ENCODE measurements around the gene ARHGAP11B.
A peak's percentile ranks its signal among the peaks of the same experiment; 100 is the strongest.
"Not testable (repeated sequence)": the region's sequence is repeated elsewhere in the genome, so short reads cannot be mapped to it uniquely, and the experiment has no call there.

Gene ARHGAP11B

GRCh38 chr15:30625436-30626193 lies at the start of gene ARHGAP11B:
Gene ARHGAP11B (plus strand): TSS chr15:30626128.
- in situ Hi-C loops (cut with MboI; ENCODE audit: low pct_unique_long_range_greater_than_20kb, low sequenced_read_pairs, unreplicated experiment): not testable (repeated sequence)
- peak; percentile 76 for DNase-seq (ENCODE audit: low spot score)

DNA sequence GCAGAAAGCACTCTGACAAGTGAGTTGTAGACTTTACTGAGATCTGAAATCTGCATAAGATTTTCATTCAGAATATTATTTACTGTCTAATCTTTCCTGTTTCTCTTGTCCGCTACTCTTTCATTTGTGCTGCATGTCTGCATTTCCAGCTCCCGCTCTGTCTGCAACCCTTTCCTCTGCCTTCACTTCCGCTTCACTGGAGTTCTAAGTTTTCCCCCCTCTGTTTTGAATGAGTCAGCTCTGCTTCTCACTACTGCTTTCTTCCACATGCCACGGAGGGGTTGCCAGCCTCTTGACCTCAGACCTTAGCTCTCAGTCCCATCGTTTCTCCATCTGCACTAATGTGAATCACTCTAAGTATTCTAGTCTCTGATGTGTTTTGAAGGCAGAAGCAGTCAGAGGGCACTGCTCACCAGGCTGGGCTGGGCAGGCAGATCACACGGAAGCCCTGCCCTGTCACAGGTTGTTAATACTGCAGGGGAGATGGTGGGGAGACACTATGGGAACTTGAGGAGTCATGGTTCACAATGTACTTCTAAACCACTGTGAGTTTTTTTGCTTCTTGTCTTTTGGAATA lies 46.4 kb upstream of the ARHGAP11B start:
- in situ Hi-C loops (cut with MboI; ENCODE audit: low pct_unique_long_range_greater_than_20kb, low sequenced_read_pairs, unreplicated experiment); DNase-seq (ENCODE audit: low spot score): not testable (repeated sequence)

DNA sequence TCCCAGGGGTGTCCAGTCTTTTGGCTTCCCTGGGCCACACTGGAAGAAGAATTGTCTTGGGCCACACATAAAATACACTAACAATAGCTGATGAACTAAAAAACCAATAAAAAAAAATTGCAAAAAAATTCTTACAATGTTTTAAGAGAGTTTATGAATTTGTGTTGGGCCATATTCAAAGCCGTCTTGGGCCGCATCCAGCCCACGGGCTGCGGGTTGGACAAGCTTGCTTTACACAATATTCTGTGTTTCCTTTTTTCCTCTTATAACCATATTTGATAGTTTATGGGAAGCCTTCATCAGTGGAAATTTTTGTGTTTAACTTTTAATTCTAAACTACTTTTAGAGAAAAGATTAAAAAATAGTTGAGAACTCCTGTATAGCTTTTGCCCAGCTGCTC lies 45.2 kb upstream of the ARHGAP11B start:
- in situ Hi-C loops (cut with MboI; ENCODE audit: low pct_unique_long_range_greater_than_20kb, low sequenced_read_pairs, unreplicated experiment); DNase-seq (ENCODE audit: low spot score): not testable (repeated sequence)

DNA sequence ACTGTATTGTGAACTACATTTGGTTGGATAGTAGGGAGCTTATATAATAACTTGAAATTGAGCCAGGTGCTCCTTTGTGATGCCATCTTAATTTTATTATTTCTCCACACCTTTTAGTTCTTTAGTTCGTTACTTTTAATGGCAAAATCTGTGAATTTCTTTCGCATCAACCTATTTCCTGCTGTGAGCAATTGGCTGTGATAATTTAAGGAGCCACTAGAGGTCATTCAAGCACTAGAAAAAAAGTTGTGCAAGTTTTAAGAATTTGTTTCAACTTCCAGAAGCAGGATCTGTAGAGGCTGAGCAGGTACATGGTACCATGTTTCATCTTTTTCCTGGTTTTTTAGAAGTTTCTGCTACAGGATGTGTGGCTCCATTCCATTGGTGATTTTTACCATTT lies 27.0 kb upstream of the ARHGAP11B start:
- not testable (repeated sequence) for DNase-seq (ENCODE audit: low spot score)

GRCh38 chr15:30603796-30604195 lies 22.1 kb upstream of the ARHGAP11B start, which contains the start of gene GOLGA8H:
Gene GOLGA8H (plus strand): TSS chr15:30604028. CDS start chr15:30604126, 98 bp downstream.
- DNase-seq (ENCODE audit: low spot score); in situ Hi-C loops (cut with MboI; ENCODE audit: low pct_unique_long_range_greater_than_20kb, low sequenced_read_pairs, unreplicated experiment): not testable (repeated sequence)

More for the DNA sequence above, 27.0 kb upstream of the ARHGAP11B start:
- in situ Hi-C loops (cut with MboI; ENCODE audit: low pct_unique_long_range_greater_than_20kb, low sequenced_read_pairs, unreplicated experiment): not testable (repeated sequence)
- TF ChIP-seq, protein P1, sequence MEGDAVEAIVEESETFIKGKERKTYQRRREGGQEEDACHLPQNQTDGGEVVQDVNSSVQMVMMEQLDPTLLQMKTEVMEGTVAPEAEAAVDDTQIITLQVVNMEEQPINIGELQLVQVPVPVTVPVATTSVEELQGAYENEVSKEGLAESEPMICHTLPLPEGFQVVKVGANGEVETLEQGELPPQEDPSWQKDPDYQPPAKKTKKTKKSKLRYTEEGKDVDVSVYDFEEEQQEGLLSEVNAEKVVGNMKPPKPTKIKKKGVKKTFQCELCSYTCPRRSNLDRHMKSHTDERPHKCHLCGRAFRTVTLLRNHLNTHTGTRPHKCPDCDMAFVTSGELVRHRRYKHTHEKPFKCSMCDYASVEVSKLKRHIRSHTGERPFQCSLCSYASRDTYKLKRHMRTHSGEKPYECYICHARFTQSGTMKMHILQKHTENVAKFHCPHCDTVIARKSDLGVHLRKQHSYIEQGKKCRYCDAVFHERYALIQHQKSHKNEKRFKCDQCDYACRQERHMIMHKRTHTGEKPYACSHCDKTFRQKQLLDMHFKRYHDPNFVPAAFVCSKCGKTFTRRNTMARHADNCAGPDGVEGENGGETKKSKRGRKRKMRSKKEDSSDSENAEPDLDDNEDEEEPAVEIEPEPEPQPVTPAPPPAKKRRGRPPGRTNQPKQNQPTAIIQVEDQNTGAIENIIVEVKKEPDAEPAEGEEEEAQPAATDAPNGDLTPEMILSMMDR (IDR thresholded peaks at IDR 0.05; ENCODE audit: extremely low read depth, insufficient read depth, missing control alignments): peak; percentile 7

GRCh38 chr15:30612271-30612670 lies 13.7 kb upstream of the ARHGAP11B start:
- in situ Hi-C loops (cut with MboI; ENCODE audit: low pct_unique_long_range_greater_than_20kb, low sequenced_read_pairs, unreplicated experiment): not testable (repeated sequence)

DNA sequence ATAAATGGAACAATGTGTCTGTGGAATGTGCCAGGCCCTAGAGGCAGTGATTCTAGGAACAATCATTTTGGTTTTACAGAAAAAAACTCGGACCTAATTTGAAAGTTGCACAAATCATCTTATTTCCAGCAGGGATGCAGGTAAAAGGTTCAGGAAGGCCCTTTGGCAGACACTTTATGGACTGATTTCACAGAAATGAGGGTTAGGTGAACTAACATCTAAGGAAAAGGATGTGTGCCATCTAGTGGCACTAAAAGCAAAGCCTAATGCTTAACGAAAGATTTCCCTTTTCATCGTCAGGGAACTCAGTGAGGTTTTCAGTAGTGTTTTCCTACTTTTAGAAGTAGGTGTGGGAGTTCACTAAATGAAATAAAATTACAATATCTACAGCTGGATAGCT lies 4.6 kb upstream of the ARHGAP11B start:
- in situ Hi-C loops (cut with MboI; ENCODE audit: low pct_unique_long_range_greater_than_20kb, low sequenced_read_pairs, unreplicated experiment); DNase-seq (ENCODE audit: low spot score): not testable (repeated sequence)

More at GRCh38 chr15:30612271-30612670, 13.7 kb upstream of the ARHGAP11B start:
- DNase-seq (ENCODE audit: low spot score): not testable (repeated sequence)

DNA sequence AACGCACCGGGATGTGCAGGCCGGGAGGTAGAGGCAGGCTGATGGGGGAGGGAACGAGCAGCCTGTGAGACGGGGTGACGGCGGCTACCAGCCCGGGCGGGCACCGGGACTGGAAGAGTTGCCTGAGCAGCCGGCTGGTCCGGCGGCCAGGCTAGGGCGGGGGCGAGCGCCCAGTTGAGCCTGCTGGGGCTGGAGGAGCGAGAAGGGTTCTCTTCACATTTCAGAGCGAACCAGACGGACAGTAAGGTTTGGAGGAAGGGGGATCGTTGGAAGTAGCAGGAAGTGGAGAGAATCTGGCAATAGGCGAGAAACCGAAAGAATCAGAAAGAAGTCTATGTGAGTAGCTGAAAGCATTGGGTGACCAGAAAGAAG lies 252 bp downstream of the ARHGAP11B start:
- in situ Hi-C loops (cut with MboI; ENCODE audit: low pct_unique_long_range_greater_than_20kb, low sequenced_read_pairs, unreplicated experiment): not testable (repeated sequence)
- DNase-seq (ENCODE audit: low spot score): peak; percentile 1

DNA sequence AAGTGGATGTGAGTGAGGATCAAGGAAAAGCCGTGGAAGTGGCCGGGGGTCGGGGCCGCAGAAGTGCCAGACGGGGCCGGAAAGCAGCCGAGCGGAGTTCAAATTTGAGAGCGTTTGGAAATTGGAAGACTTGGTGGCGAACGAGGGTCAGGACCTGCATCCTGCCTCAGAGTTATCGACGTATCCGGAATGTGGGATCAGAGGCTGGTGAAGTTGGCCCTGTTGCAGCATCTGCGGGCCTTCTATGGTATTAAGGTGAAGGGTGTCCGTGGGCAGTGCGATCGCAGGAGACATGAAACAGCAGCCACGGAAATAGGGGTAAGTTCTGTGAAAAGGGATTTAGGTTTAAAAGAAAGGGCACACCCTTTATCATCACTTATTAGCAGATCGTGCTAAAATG lies 704 bp downstream of the ARHGAP11B start:
- in situ Hi-C loops (cut with MboI; ENCODE audit: low pct_unique_long_range_greater_than_20kb, low sequenced_read_pairs, unreplicated experiment); DNase-seq (ENCODE audit: low spot score): not testable (repeated sequence)

GRCh38 chr15:30650012-30650929 lies 24.3 kb downstream of the ARHGAP11B start:
- peak; percentile 48 for DNase-seq (ENCODE audit: low spot score)
- TF ChIP-seq, protein P1 (IDR thresholded peaks at IDR 0.05; ENCODE audit: extremely low read depth, insufficient read depth, missing control alignments): no peak
- in situ Hi-C loops (cut with MboI; ENCODE audit: low pct_unique_long_range_greater_than_20kb, low sequenced_read_pairs, unreplicated experiment): loop anchor here (25.0 kb wide), 2 partner anchors 112 to 237 kb away; no protein-coding TSS in a partner anchor

Data from GM13977 (cell line).